HepG2 (cell line): ENCODE data around the gene ARHGAP25. TPM values are rescaled to one million over a fixed set of nuclear protein-coding genes. Genes with fewer than 3 reads are reported as not detected.

Experiments
- ATAC-seq: fragments of 200-7000 bp; cut with Tn5 transposase; 3 replicates; pipeline ENCODE4 v1.9.1; 2020; ENCODE audit warnings: mild to moderate bottlenecking, moderate library complexity
- BruUV-seq: library from RNA; stranded (reverse); fragments of 400-500 nt; replicated peaks from 2 replicates; lab custom pipeline; 2021; lab: Mats Ljungman, UMichigan
- CTCF ChIA-PET: fragments of 300-600 bp; formaldehyde crosslinking; extraction: SDS; loops from one replicate; lab custom pipeline; 2021; ENCODE audit warnings: low total read pairs, inconsistent platforms, low intra/inter-chr PET ratio; lab: Yijun Ruan, JAX
- POLR2A ChIA-PET: fragments of 350-600 bp; sonication (Branson Sonifier 250); formaldehyde crosslinking; loops from one replicate; lab custom pipeline; 2020; ENCODE audit warnings: antibody characterized with exemption, inconsistent platforms; lab: Yijun Ruan, JAX
- DNase-seq: peaks from one replicate; pipeline ENCODE4 v3.0.0-alpha.2; 2015; ENCODE audit warnings: low spot score
- FAIRE-seq: peaks from 3 replicates; lab custom pipeline; 2011; peaks lifted over from hg19 to GRCh38; lab: Jason Lieb, UNC
- H2AFZ ChIP-seq: one replicate; pipeline ENCODE4 v1.6.1; 2011; ENCODE audit warnings: low read length, inconsistent platforms
- H3K27ac ChIP-seq: fragments of 300-600 bp; 3 replicates; pipeline ENCODE4 v1.8.0; 2011; ENCODE audit warnings: mixed run types, mild to moderate bottlenecking, mixed read lengths, low read length, inconsistent platforms; ENCODE audit not compliant: insufficient read depth; ENCODE audit errors: extremely low read length
- H3K27me3 ChIP-seq, 2 experiments: fragments of 200-600 bp in 1 of 2; 2 replicates in 1 of 2; 3 replicates in 1 of 2; pipeline versions ENCODE4 v1.6.0 to v1.8.0; 2011; ENCODE audit warnings: low read length in 2 of 2, mild to moderate bottlenecking in 2 of 2, moderate library complexity in 2 of 2, inconsistent platforms in 1 of 2; ENCODE audit not compliant: insufficient read depth in 2 of 2, control insufficient read depth in 1 of 2
- H3K36me3 ChIP-seq, 2 experiments: fragments of 200-600 bp in 1 of 2; replicated peaks in 1 of 2; 2 replicates in 1 of 2; 3 replicates in 1 of 2; pipeline versions ENCODE4 v1.5.1 to v1.8.0; 2011; ENCODE audit warnings: low read length in 2 of 2, inconsistent platforms in 1 of 2; ENCODE audit not compliant: insufficient read depth in 2 of 2, control insufficient read depth in 1 of 2
- H3K4me1 ChIP-seq: 2 replicates; pipeline ENCODE4 v1.5.1; 2012; ENCODE audit warnings: low read length, inconsistent platforms; ENCODE audit not compliant: insufficient read depth
- H3K4me2 ChIP-seq: 2 replicates; pipeline ENCODE4 v1.6.0; 2011; ENCODE audit warnings: low read depth, low read length, inconsistent platforms
- H3K4me3 ChIP-seq, 3 experiments: fragments of 200-600 bp in 1 of 3; sonication (generic), shearing (Covaris generic) in 1 of 3; replicated peaks in 1 of 3; 2 replicates each; pipeline ENCODE4 v1.5.1; 2011 to 2016; ENCODE audit warnings: low read length in 3 of 3, inconsistent platforms in 2 of 3, low read depth in 2 of 3, mild to moderate bottlenecking in 2 of 3, control low read depth in 1 of 3, mixed read lengths in 1 of 3; ENCODE audit not compliant: insufficient read depth in 1 of 3
- H3K79me2 ChIP-seq: one replicate; pipeline ENCODE4 v1.6.1; 2011; ENCODE audit warnings: low read length, inconsistent platforms; ENCODE audit not compliant: insufficient read depth
- H3K9ac ChIP-seq: 2 replicates; pipeline ENCODE4 v1.6.0; 2011; ENCODE audit warnings: mild to moderate bottlenecking, low read depth, low read length, inconsistent platforms; ENCODE audit not compliant: insufficient read depth
- H3K9me3 ChIP-seq: 2 replicates; pipeline ENCODE4 v1.5.1; 2012; ENCODE audit warnings: mild to moderate bottlenecking, low read length
- H4K20me1 ChIP-seq: 2 replicates; pipeline ENCODE4 v1.6.0; 2011; ENCODE audit warnings: inconsistent platforms, mild to moderate bottlenecking, low read length, moderate library complexity; ENCODE audit not compliant: insufficient read depth
- CEBPB ChIP-seq: IDR thresholded peaks from 2 replicates; pipeline ENCODE4 v1.6.1; 2011; ENCODE audit warnings: low read depth, low read length, improper control_type of control experiment, borderline replicate concordance
- CEBPG ChIP-seq: IDR thresholded peaks from 2 replicates; pipeline ENCODE4 v1.6.1; 2016
- EZH2 ChIP-seq: conservative IDR thresholded peaks from 2 replicates; pipeline ENCODE4 v1.6.1; 2012; ENCODE audit warnings: mild to moderate bottlenecking, low read depth, low read length, moderate library complexity
- WGBS: methylation state at CpG from one replicate; pipeline ENCODE4 v1.1.6; 2017; ENCODE audit warnings: low lambda C conversion rate; 5-methylcytosine and 5-hydroxymethylcytosine counted together
- in situ Hi-C: cut with HindIII; loops from 2 replicates; pipeline ENCODE4 v1.10.0; 2017; ENCODE audit warnings: low pct_unique_long_range_greater_than_20kb; ENCODE audit not compliant: extremely low pct_ligation_motif_present
- intact Hi-C: fragments of 100-400 bp; cut with micrococcal nuclease; formaldehyde crosslinking; loops from one replicate; pipeline ENCODE4 v1.10.0; 2022; ENCODE audit not compliant: unreplicated experiment
- polyA plus RNA-seq, 8 experiments: library from polyadenylated mRNA; depleted of rRNA in 3 of 8; stranded (reverse) in 7 of 8; unstranded in 1 of 8; fragments of >200 nt; fragmentation: Illumina TruSeq in 4 of 8; extraction: Trizol in 4 of 8; gene quantifications; 2 replicates each; pipeline versions ENCODE4 v1.2.1 to v1.2.3, GENCODE V29; 2011 to 2016; ENCODE audit warnings: low read depth in 4 of 8, missing spikeins in 1 of 8, mixed read lengths in 1 of 8; ENCODE audit not compliant: insufficient read depth in 1 of 8
- total RNA-seq, 5 experiments: library from RNA; depleted of rRNA; stranded (reverse); fragments of >200 nt; fragmentation: Illumina TruSeq; extraction: Trizol; gene quantifications; 2 replicates each; pipeline ENCODE4 v1.2.3, GENCODE V29; 2016; ENCODE audit warnings: low read depth in 1 of 5
- TF ChIP-seq, protein P1 (sequence below): sonication (generic); formaldehyde crosslinking; IDR thresholded peaks from 2 replicates; pipeline ENCODE4 v1.5.0; 2020; ENCODE audit warnings: mild to moderate bottlenecking, missing genetic modification reagents

Gene ARHGAP25
- total and polyA plus RNA-seq, 2 of the 13 experiments (the other 11 are each of a cell fraction or from before 2014, with no cell fraction given) = not detected

DNA sequence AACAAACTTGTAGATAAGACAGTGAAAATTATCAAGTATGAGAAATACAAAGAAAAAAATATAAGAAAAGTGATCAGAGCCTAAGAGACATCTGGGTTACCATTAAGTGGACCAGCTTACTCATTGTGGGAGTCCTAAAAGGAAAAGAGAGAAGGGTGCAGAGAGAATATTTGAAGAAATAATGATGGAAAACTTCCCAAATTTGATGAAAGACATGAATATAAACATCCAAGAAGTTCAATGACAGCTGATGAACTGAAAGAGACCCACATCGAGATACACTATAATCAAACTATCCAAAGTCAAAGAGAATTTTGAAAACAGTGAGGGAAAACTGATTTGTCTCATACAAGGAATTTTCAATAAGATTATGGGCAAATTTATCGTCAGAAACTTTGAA lies 22.5 kb downstream of the ARHGAP25 start:
- no peaks in the 10 kb centered on the region for H3K36me3 ChIP-seq
- H3K27me3 ChIP-seq = 0 out of 5 replicates have a peak, but pooled peaks cover 0 to 8% of the 10 kb centered on the region in 2 experiments
- H3K27ac ChIP-seq = no peak overlapping the region
- intact Hi-C loops (no loop called here), in situ Hi-C loops (no loop called here)
- no peaks in the 10 kb centered on the region for H3K4me1 ChIP-seq
- no peak overlapping the region for H2AFZ ChIP-seq
- H4K20me1 ChIP-seq = no peaks in the 10 kb centered on the region
- no peak overlapping the region for H3K4me2 ChIP-seq
- no peak for FAIRE-seq
- no peak overlapping the region for H3K4me3 ChIP-seq
- H3K79me2 ChIP-seq = no peaks in the 10 kb centered on the region
- ChIA-PET POLR2A (no interaction called here), CTCF (no interaction called here)
- DNase-seq = no peak
- no peak for ATAC-seq
- H3K9me3 ChIP-seq = no peaks in the 10 kb centered on the region
- TF ChIP-seq EZH2 = no peak
- WGBS = 1% methylated on average over 2 of the region's 2 CpGs
- BruUV-seq = no TSS peak
- H3K9ac ChIP-seq = no peak overlapping the region

DNA sequence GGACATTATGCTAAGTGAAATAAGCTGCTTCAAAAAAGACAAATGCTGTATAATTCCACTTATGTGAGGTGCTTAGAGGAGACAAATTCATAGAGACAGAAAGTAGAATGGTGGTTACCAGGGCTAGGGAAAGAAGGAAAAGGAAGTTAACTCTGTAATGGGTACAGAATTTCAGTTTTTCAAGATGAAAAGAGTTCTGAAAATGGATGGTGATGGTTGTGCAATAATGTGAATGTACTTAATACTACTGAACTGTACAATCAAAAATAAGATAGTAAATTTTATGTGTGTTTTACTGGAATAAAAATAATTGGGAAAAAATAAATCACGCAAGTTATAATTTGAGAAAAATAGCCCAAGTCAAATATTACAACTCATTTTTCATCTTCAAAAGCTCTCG lies 27.5 kb downstream of the ARHGAP25 start:
- Histone ChIP-seq H3K36me3 (no peaks in the 10 kb centered on the region), H4K20me1 (no peaks in the 10 kb centered on the region), H3K27ac (no peak overlapping the region), H3K4me1 (no peaks in the 10 kb centered on the region), H3K9me3 (no peaks in the 10 kb centered on the region), H3K27me3 (peaks cover 0 to 17% of the 10 kb centered on the region in 2 experiments; a peak in 1 of 5 replicates), H3K4me2 (no peak overlapping the region), H3K9ac (no peak overlapping the region), H3K4me3 (no peak overlapping the region), H2AFZ (no peak overlapping the region), H3K79me2 (no peaks in the 10 kb centered on the region)
- 74% methylated on average over 2 of the region's 2 CpGs for WGBS
- intact Hi-C loops = no loop called here
- DNase-seq (no peak), ATAC-seq (no peak), FAIRE-seq (no peak)
- in situ Hi-C loops = no loop called here
- ChIA-PET POLR2A (no interaction called here), CTCF (no interaction called here)
- TF ChIP-seq CEBPB (peak; percentile 87; the same call in 1 of the 2 replicates), CEBPG (CRISPR knock-in tag) (peak; percentile 45)
- TF ChIP-seq, protein P1, sequence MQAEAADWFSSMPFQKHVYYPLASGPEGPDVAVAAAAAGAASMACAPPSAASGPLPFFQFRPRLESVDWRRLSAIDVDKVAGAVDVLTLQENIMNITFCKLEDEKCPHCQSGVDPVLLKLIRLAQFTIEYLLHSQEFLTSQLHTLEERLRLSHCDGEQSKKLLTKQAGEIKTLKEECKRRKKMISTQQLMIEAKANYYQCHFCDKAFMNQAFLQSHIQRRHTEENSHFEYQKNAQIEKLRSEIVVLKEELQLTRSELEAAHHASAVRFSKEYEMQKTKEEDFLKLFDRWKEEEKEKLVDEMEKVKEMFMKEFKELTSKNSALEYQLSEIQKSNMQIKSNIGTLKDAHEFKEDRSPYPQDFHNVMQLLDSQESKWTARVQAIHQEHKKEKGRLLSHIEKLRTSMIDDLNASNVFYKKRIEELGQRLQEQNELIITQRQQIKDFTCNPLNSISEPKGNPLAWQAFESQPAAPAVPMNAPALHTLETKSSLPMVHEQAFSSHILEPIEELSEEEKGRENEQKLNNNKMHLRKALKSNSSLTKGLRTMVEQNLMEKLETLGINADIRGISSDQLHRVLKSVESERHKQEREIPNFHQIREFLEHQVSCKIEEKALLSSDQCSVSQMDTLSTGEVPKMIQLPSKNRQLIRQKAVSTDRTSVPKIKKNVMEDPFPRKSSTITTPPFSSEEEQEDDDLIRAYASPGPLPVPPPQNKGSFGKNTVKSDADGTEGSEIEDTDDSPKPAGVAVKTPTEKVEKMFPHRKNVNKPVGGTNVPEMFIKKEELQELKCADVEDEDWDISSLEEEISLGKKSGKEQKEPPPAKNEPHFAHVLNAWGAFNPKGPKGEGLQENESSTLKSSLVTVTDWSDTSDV (CRISPR knock-in tag) = no peak
- no TSS peak for BruUV-seq
